ENCODE results near the gene GPR161. TPM values are rescaled to one million over a fixed set of nuclear protein-coding genes. Genes with fewer than 3 reads are reported as not detected.

GPR161 gene
- total and polyA plus RNA-seq, 9 of the 15 experiments (the other 6 are each of a cell fraction or from before 2014, with no cell fraction given), result 0.15 to 2.4 (median 0.76) TPM

DNA sequence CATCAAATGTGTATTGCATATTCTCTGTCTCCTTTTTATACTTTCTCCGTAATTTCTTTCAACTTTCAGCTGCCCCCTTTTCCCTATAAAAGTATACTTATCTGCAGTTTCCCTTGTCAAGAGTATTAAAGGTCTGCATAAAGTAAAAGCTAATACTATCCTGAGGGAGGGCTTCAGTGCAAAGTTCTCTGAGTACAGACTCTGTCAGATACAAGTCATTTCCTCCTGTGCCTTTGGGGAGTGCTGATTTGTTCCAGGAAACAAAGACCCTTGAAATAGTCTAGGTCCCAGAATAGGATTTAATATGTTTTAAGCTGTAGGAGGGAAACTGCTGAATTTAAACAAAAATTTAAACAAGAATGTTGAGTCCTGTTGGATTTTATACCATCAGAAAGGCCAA is 11.7 kb downstream of the GPR161 start:
- Histone ChIP-seq H4K20me1 (replicated peaks; ENCODE audit: control insufficient read depth, insufficient read depth, low read length) (no peaks in the 10 kb centered on the region), H3K9me1 (ENCODE audit: control insufficient read depth, insufficient read depth, low read length) (no peaks in the 10 kb centered on the region), H3K27me3 (ENCODE audit: control insufficient read depth in 2 of 2, insufficient read depth in 2 of 2, low read length in 2 of 2) (peaks cover 5 to 11% of the 10 kb centered on the region in 2 experiments; a peak in 4 of 5 replicates), H2AFZ (ENCODE audit: low read depth, low read length) (no peak overlapping the region), H3K4me1 (replicated peaks in 1 of 2; ENCODE audit: control insufficient read depth in 2 of 2, insufficient read depth in 2 of 2, low read length in 2 of 2) (no peaks in the 10 kb centered on the region), H3K36me3 (ENCODE audit: control insufficient read depth, insufficient read depth, low read length) (no peaks in the 10 kb centered on the region), H3K4me2 (ENCODE audit: insufficient read depth, low read length) (no peak overlapping the region), H3K4me3 (no peak overlapping the region), H3K9me3 (replicated peaks; ENCODE audit: control insufficient read depth, insufficient read depth, low read depth, low read length) (no peaks in the 10 kb centered on the region), H3K27ac (ENCODE audit: extremely low read depth, low read depth, low read length) (no peak overlapping the region), H3K9ac (ENCODE audit: insufficient read depth in 1 of 2, low read depth in 2 of 2, low read length in 2 of 2) (no peak overlapping the region), H3K79me2 (ENCODE audit: control insufficient read depth, insufficient read depth, low read length) (no peaks in the 10 kb centered on the region)
- no peak for TF ChIP-seq PHB (CRISPR knock-in tag; IDR thresholded peaks at IDR 0.05)
- TF ChIP-seq, protein P1, sequence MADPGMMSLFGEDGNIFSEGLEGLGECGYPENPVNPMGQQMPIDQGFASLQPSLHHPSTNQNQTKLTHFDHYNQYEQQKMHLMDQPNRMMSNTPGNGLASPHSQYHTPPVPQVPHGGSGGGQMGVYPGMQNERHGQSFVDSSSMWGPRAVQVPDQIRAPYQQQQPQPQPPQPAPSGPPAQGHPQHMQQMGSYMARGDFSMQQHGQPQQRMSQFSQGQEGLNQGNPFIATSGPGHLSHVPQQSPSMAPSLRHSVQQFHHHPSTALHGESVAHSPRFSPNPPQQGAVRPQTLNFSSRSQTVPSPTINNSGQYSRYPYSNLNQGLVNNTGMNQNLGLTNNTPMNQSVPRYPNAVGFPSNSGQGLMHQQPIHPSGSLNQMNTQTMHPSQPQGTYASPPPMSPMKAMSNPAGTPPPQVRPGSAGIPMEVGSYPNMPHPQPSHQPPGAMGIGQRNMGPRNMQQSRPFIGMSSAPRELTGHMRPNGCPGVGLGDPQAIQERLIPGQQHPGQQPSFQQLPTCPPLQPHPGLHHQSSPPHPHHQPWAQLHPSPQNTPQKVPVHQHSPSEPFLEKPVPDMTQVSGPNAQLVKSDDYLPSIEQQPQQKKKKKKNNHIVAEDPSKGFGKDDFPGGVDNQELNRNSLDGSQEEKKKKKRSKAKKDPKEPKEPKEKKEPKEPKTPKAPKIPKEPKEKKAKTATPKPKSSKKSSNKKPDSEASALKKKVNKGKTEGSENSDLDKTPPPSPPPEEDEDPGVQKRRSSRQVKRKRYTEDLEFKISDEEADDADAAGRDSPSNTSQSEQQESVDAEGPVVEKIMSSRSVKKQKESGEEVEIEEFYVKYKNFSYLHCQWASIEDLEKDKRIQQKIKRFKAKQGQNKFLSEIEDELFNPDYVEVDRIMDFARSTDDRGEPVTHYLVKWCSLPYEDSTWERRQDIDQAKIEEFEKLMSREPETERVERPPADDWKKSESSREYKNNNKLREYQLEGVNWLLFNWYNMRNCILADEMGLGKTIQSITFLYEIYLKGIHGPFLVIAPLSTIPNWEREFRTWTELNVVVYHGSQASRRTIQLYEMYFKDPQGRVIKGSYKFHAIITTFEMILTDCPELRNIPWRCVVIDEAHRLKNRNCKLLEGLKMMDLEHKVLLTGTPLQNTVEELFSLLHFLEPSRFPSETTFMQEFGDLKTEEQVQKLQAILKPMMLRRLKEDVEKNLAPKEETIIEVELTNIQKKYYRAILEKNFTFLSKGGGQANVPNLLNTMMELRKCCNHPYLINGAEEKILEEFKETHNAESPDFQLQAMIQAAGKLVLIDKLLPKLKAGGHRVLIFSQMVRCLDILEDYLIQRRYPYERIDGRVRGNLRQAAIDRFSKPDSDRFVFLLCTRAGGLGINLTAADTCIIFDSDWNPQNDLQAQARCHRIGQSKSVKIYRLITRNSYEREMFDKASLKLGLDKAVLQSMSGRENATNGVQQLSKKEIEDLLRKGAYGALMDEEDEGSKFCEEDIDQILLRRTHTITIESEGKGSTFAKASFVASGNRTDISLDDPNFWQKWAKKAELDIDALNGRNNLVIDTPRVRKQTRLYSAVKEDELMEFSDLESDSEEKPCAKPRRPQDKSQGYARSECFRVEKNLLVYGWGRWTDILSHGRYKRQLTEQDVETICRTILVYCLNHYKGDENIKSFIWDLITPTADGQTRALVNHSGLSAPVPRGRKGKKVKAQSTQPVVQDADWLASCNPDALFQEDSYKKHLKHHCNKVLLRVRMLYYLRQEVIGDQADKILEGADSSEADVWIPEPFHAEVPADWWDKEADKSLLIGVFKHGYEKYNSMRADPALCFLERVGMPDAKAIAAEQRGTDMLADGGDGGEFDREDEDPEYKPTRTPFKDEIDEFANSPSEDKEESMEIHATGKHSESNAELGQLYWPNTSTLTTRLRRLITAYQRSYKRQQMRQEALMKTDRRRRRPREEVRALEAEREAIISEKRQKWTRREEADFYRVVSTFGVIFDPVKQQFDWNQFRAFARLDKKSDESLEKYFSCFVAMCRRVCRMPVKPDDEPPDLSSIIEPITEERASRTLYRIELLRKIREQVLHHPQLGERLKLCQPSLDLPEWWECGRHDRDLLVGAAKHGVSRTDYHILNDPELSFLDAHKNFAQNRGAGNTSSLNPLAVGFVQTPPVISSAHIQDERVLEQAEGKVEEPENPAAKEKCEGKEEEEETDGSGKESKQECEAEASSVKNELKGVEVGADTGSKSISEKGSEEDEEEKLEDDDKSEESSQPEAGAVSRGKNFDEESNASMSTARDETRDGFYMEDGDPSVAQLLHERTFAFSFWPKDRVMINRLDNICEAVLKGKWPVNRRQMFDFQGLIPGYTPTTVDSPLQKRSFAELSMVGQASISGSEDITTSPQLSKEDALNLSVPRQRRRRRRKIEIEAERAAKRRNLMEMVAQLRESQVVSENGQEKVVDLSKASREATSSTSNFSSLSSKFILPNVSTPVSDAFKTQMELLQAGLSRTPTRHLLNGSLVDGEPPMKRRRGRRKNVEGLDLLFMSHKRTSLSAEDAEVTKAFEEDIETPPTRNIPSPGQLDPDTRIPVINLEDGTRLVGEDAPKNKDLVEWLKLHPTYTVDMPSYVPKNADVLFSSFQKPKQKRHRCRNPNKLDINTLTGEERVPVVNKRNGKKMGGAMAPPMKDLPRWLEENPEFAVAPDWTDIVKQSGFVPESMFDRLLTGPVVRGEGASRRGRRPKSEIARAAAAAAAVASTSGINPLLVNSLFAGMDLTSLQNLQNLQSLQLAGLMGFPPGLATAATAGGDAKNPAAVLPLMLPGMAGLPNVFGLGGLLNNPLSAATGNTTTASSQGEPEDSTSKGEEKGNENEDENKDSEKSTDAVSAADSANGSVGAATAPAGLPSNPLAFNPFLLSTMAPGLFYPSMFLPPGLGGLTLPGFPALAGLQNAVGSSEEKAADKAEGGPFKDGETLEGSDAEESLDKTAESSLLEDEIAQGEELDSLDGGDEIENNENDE (IDR thresholded peaks at IDR 0.05; ENCODE audit: low read depth, low read length), result no peak
- no peak for FAIRE-seq
- in situ Hi-C loops (cut with MboI), result no loop called here
- DNase-seq (ENCODE audit: extremely low read depth in 1 of 4, low spot score in 3 of 4), result no peak
- intact Hi-C loops (cut with micrococcal nuclease), result no loop called here
- ATAC-seq, result no peak
- BruUV-seq (replicated peaks), result no TSS peak
- ChIA-PET CTCF (ENCODE audit: low intra/inter-chr PET ratio) (no interaction called here), POLR2A (interaction anchor here (0.6 to 0.9 kb wide), 2 partner anchors 12 to 792 kb away, joined by 3 read pairs; partner anchors contain the start of gene GPR161)
- WGBS (ENCODE audit: insufficient coverage, low coverage, missing lambda C conversion rate), result 14% methylated on average over 1 of the region's 1 CpG

All from K562 (cell line).